T-helper 17 cell (primary cell): ENCODE data around the gene SENP3. TPM values are rescaled to one million over a fixed set of nuclear protein-coding genes. Genes with fewer than 3 reads are reported as not detected.

Source experiments
- ATAC-seq: fragments of 150-1000 bp; cut with Tn5 transposase; 2 replicates; pipeline ENCODE4 v1.10.0; 2021; ENCODE audit warnings: mild to moderate bottlenecking, moderate library complexity
- DNase-seq, 3 donors: peaks; one replicate each; pipeline versions ENCODE4 v3.0.0 to v3.0.0-alpha.2; 2020 to 2021
- H3K9me3 ChIP-seq: one replicate; pipeline ENCODE4 v1.7.0; 2013; ENCODE audit warnings: low read length, mild to moderate bottlenecking; ENCODE audit not compliant: control insufficient read depth, poor library complexity, severe bottlenecking
- H3K27ac Mint-ChIP-seq: one replicate; pipeline ENCODE4 v1.8.0; 2022; ENCODE audit warnings: mild to moderate bottlenecking, moderate library complexity, mixed read lengths
- H3K27me3 Mint-ChIP-seq: one replicate; pipeline ENCODE4 v1.8.0; 2022; ENCODE audit warnings: mixed read lengths
- H3K36me3 Mint-ChIP-seq: one replicate; pipeline ENCODE4 v1.8.0; 2022; ENCODE audit warnings: low read depth, mixed read lengths
- H3K4me1 Mint-ChIP-seq: one replicate; pipeline ENCODE4 v1.8.0; 2022; ENCODE audit warnings: mild to moderate bottlenecking, mixed read lengths
- H3K4me3 Mint-ChIP-seq: one replicate; pipeline ENCODE4 v1.8.0; 2022; ENCODE audit warnings: mild to moderate bottlenecking, moderate library complexity, mixed read lengths
- total RNA-seq, 4 donors: library from RNA in 2 of 4; stranded (reverse) in 2 of 4; gene quantifications; one replicate each; pipeline ENCODE4 v1.2.3 and lab custom pipeline; 2022 to 2026

SENP3 gene
- total RNA-seq, 2 donors from 2014 or later: 33.4 to 37.0 TPM

DNA sequence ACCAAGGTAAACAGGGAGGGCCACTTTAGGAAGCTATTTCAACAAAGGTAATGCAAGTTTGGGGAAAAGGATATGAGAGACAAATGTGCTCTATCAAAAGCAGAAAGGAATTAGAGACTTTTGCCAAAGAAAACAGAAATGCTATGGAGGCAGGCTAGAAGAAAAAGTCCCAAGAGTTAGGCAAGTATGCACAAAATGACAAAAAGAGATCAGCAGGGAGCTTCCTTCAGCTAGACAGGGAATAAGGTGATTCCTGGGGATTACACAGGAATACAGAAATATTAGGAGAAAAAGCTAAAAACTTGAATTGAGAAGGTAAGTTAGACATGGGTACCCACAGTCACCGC, 50.5 kb downstream of the SENP3 start:
- ATAC-seq (no peak), DNase-seq (no peak)
- Mint-ChIP-seq H3K27ac (no peak overlapping the region), H3K4me3 (peak overlapping the region; percentile 80), H3K36me3 (peaks cover 3% of the 10 kb centered on the region), H3K27me3 (no peaks in the 10 kb centered on the region), H3K4me1 (peaks cover 34% of the 10 kb centered on the region)
- no peaks in the 10 kb centered on the region for H3K9me3 ChIP-seq

DNA sequence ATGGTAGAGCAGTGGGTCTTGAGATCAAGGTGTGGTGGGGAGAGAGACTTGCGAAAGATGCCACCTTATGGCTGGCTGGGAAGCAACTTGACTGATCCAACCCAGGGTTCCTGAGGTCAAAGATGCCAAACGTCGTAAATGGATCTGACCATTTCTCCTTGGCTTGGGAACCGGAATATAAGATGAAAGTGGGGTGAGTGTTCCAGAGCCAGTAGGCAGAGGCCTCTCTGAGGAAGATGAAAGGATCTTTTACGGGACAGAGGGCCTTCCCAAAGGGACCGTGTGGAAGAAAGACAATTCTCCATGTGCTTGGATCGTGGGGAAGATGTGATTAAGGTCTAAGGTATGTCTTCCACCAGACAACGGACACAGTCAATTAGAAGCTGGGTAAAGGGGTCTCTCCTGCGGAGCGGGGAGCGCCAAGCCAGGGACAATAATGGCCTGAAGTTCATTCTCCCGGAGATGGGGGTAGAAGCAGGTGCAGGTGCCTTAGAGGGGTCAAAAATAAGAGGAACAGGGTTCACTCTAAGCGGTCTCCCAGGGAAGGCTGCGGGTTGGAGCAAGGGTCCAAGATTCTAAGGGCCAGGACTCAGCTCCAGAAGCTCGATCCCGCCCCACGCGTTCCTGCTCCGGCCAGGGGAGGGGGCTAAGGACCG, 52.2 kb downstream of the SENP3 start:
- peak overlapping the region; percentile 96 for H3K27ac Mint-ChIP-seq
- H3K4me1 Mint-ChIP-seq: peaks cover 34% of the 10 kb centered on the region
- H3K36me3 Mint-ChIP-seq: peaks cover 3% of the 10 kb centered on the region
- DNase-seq (no peak), ATAC-seq (no peak)
- H3K27me3 Mint-ChIP-seq: no peaks in the 10 kb centered on the region
- no peaks in the 10 kb centered on the region for H3K9me3 ChIP-seq
- H3K4me3 Mint-ChIP-seq: peak overlapping the region; percentile 96

GRCh38 chr17:7614425-7615264, 52.9 kb downstream of the SENP3 start, which contains the start of gene FXR2:
FXR2 (minus strand) TSS chr17:7614897; CDS start chr17:7614532, 365 bp downstream.
- H3K27me3 Mint-ChIP-seq: no peaks in the 10 kb centered on the region
- H3K4me3 Mint-ChIP-seq: peak within 1 kb of the TSS; percentile 96
- DNase-seq (peak; percentile 95 to 98 (median 98)), ATAC-seq (peak; percentile 90)
- peak within 1 kb of the TSS; percentile 96 for H3K27ac Mint-ChIP-seq
- H3K4me1 Mint-ChIP-seq: peaks cover 29% of the 10 kb centered on the region
- H3K9me3 ChIP-seq: no peaks in the 10 kb centered on the region
- H3K36me3 Mint-ChIP-seq: peaks cover 3% of the 10 kb centered on the region

- Mint-ChIP-seq H3K27me3 (no peaks in the 10 kb centered on the region), H3K27ac (peak overlapping the region; percentile 45), H3K36me3 (peaks cover 3% of the 10 kb centered on the region), H3K4me3 (peak overlapping the region; percentile 96), H3K4me1 (peaks cover 29% of the 10 kb centered on the region)
- DNase-seq (no peak), ATAC-seq (peak; percentile 38)
- no peaks in the 10 kb centered on the region for H3K9me3 ChIP-seq
Observed at GRCh38 chr17:7615265-7615747, 53.6 kb downstream of the SENP3 start.

DNA sequence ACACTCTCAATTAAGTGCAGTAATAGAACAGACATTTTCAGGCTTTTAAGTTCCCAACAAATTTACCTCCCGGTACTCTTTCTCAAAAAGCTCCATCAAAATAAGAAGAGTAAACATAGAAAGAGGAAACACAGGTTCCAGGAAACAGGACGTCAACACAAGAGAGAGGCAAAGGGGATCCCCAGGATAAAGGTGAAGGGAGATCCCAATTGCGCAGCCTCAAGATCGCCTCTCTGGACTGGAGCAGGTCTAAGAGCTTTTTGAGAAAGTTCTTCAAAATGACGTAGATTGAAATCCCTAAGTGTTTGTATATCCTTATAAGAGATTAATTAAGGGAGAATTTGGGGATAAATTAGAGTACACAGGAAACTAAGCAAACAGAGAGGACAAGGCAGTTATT, 56.9 kb downstream of the SENP3 start:
- no peak overlapping the region for H3K27ac Mint-ChIP-seq
- H3K4me3 Mint-ChIP-seq: no peak overlapping the region
- peaks cover 4% of the 10 kb centered on the region for H3K4me1 Mint-ChIP-seq
- no peak for DNase-seq
- ATAC-seq: no peak
- no peaks in the 10 kb centered on the region for H3K27me3 Mint-ChIP-seq
- no peaks in the 10 kb centered on the region for H3K9me3 ChIP-seq
- H3K36me3 Mint-ChIP-seq: peaks cover 2% of the 10 kb centered on the region

DNA sequence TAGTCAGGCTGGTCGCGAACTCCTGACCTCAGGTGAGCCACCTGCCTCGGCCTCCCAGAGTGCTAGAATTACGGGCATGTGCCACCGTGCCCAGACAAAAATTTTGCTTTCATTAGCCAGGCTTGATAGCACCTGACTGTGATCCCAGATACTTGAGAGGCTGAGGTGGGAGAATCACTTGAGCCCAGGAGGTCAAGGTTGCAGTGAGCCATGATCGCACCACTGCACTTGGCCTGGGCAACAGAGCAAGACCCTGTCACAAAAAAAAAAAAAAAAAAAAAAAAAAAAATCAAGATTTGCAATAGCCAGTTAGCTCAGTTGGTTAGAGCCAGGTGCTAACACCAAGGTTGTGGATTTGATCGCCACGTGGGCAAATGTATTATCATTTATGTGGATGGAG, 59.1 kb downstream of the SENP3 start:
- ATAC-seq (no peak), DNase-seq (no peak)
- Mint-ChIP-seq H3K36me3 (no peaks in the 10 kb centered on the region), H3K4me1 (no peaks in the 10 kb centered on the region), H3K27me3 (no peaks in the 10 kb centered on the region), H3K27ac (no peak overlapping the region), H3K4me3 (no peak overlapping the region)
- no peaks in the 10 kb centered on the region for H3K9me3 ChIP-seq

Other genes starting within 250 kb of the SENP3 start
- gene GPS2, start 246.6 kb upstream of the SENP3 start, total RNA-seq: 100 to 1,000 TPM in 1 of 2 donors, 10 to 100 TPM in 1; 96.5 to 104 TPM
- gene NEURL4, start 232.6 kb upstream of the SENP3 start, total RNA-seq: 10 to 100 TPM; 29.9 to 43.8 TPM
- gene ACAP1, start 225.4 kb upstream of the SENP3 start, total RNA-seq: 100 to 1,000 TPM; 641 to 702 TPM
- 1 to 10 TPM; 1.6 to 2.7 TPM for gene KCTD11, start 209.8 kb upstream of the SENP3 start, total RNA-seq
- not detected for gene TMEM95, start 206.8 kb upstream of the SENP3 start, total RNA-seq
- gene TNK1, start 180.8 kb upstream of the SENP3 start, total RNA-seq: 1 to 10 TPM; 4.8 to 5.9 TPM
- gene PLSCR3, start 167.4 kb upstream of the SENP3 start, total RNA-seq: 100 to 1,000 TPM; 120 to 126 TPM
- 10 to 100 TPM; 27.3 to 31.7 TPM for gene TMEM256, start 157.8 kb upstream of the SENP3 start, total RNA-seq
- gene NLGN2, start 154.1 kb upstream of the SENP3 start, total RNA-seq: 1 to 10 TPM; 5.1 to 6.5 TPM
- gene SPEM1, start 141.6 kb upstream of the SENP3 start, total RNA-seq: not detected
- not detected for gene SPEM2, start 136.3 kb upstream of the SENP3 start, total RNA-seq
- gene SPEM3, start 133.1 kb upstream of the SENP3 start, total RNA-seq: not detected
- 10 to 100 TPM; 12.6 to 13.2 TPM for gene TMEM102, start 126.5 kb upstream of the SENP3 start, total RNA-seq
- gene FGF11, start 122.4 kb upstream of the SENP3 start, total RNA-seq: 1 to 10 TPM; 2.0 to 2.6 TPM
- gene CHRNB1, start 116.9 kb upstream of the SENP3 start, total RNA-seq: 1 to 10 TPM; 7.0 to 7.2 TPM
- gene ZBTB4, start 82.3 kb upstream of the SENP3 start, total RNA-seq: 10 to 100 TPM; 44.9 to 49.5 TPM
- not detected for gene SLC35G6, start 80.5 kb upstream of the SENP3 start, total RNA-seq
- 100 to 1,000 TPM; 553 to 572 TPM for gene POLR2A, start 77.6 kb upstream of the SENP3 start, total RNA-seq
- gene TNFSF12, start 12.9 kb upstream of the SENP3 start, total RNA-seq: 10 to 100 TPM; 41.7 to 49.2 TPM
- 1 to 10 TPM; 2.9 to 3.1 TPM for gene TNFSF13, start 3.2 kb upstream of the SENP3 start, total RNA-seq
- gene CD68, start 17.7 kb downstream of the SENP3 start, total RNA-seq: 1 to 10 TPM; 3.9 to 8.1 TPM
- gene MPDU1, start 21.9 kb downstream of the SENP3 start, total RNA-seq: 10 to 100 TPM; 28.9 to 32.7 TPM
- not detected for gene SOX15, start 28.2 kb downstream of the SENP3 start, total RNA-seq
- gene FXR2, start 53.0 kb downstream of the SENP3 start, total RNA-seq: 10 to 100 TPM; 22.3 to 23.4 TPM
- gene SAT2, start 65.9 kb downstream of the SENP3 start, total RNA-seq: 10 to 100 TPM; 39.1 to 42.9 TPM
- gene SHBG, start 68.2 kb downstream of the SENP3 start, total RNA-seq: under 1 TPM in 1 of 2 donors, not detected in 1; 0.40 TPM
- gene ATP1B2, start 89.0 kb downstream of the SENP3 start, total RNA-seq: under 1 TPM in 1 of 2 donors, not detected in 1; 0.15 TPM
- gene TP53, start 125.6 kb downstream of the SENP3 start, total RNA-seq: 10 to 100 TPM; 61.2 to 66.2 TPM
- gene WRAP53, start 126.6 kb downstream of the SENP3 start, total RNA-seq: 1 to 10 TPM; 6.6 TPM
- gene EFNB3, start 143.3 kb downstream of the SENP3 start, total RNA-seq: not detected
- under 1 TPM in 1 of 2 donors, not detected in 1; 0.31 TPM for gene DNAH2, start 155.8 kb downstream of the SENP3 start, total RNA-seq